Astrocyte (in vitro differentiated cells and primary cell): ENCODE data around the gene PHF21B. TPM values are rescaled to one million over a fixed set of nuclear protein-coding genes. Genes with fewer than 3 reads are reported as not detected.

Source experiments
- DNase-seq: peaks from one replicate; pipeline ENCODE4 v3.0.0-alpha.2; 2010; ENCODE audit warnings: low read depth
- FAIRE-seq: peaks from 2 replicates; lab custom pipeline; 2011; peaks lifted over from hg19 to GRCh38; lab: Jason Lieb, UNC
- H2AFZ ChIP-seq: 2 replicates; pipeline ENCODE4 v1.6.0; 2012; ENCODE audit warnings: low read depth, low read length, inconsistent platforms
- H3K27ac ChIP-seq: 2 replicates; pipeline ENCODE4 v1.5.1; 2011; ENCODE audit warnings: low read depth, low read length, inconsistent platforms
- H3K27me3 ChIP-seq: 2 replicates; pipeline ENCODE4 v1.6.0; 2011; ENCODE audit warnings: low read length, inconsistent platforms; ENCODE audit not compliant: insufficient read depth
- H3K36me3 ChIP-seq: 2 replicates; pipeline ENCODE4 v1.5.1; 2011; ENCODE audit warnings: low read length, inconsistent platforms; ENCODE audit not compliant: insufficient read depth
- H3K4me1 ChIP-seq: 2 replicates; pipeline ENCODE4 v1.5.1; 2011; ENCODE audit warnings: low read length, inconsistent platforms; ENCODE audit not compliant: insufficient read depth
- H3K4me2 ChIP-seq: 2 replicates; pipeline ENCODE4 v1.6.0; 2012; ENCODE audit warnings: low read length, inconsistent platforms
- H3K4me3 ChIP-seq: 2 replicates; pipeline ENCODE4 v1.5.1; 2011; ENCODE audit warnings: low read depth, mild to moderate bottlenecking, low read length, inconsistent platforms; ENCODE audit not compliant: insufficient read depth
- H3K79me2 ChIP-seq: 2 replicates; pipeline ENCODE4 v1.6.0; 2012; ENCODE audit warnings: mild to moderate bottlenecking, low read length, inconsistent platforms; ENCODE audit not compliant: insufficient read depth
- H3K9ac ChIP-seq: 2 replicates; pipeline ENCODE4 v1.6.0; 2012; ENCODE audit warnings: mild to moderate bottlenecking, low read length, inconsistent platforms
- H3K9me3 ChIP-seq: 2 replicates; pipeline ENCODE4 v1.5.1; 2012; ENCODE audit warnings: low read depth, mild to moderate bottlenecking, low read length, inconsistent platforms; ENCODE audit not compliant: insufficient read depth
- H4K20me1 ChIP-seq: 2 replicates; pipeline ENCODE4 v1.6.0; 2012; ENCODE audit warnings: low read length, inconsistent platforms; ENCODE audit not compliant: insufficient read depth
- H3K27ac Mint-ChIP-seq: one replicate; pipeline ENCODE4 v1.8.0; 2021; ENCODE audit warnings: mild to moderate bottlenecking, mixed read lengths; ENCODE audit not compliant: unreplicated experiment
- H3K27me3 Mint-ChIP-seq: one replicate; pipeline ENCODE4 v1.8.0; 2021; ENCODE audit warnings: low read depth, mixed read lengths; ENCODE audit not compliant: unreplicated experiment
- H3K36me3 Mint-ChIP-seq: one replicate; pipeline ENCODE4 v1.8.0; 2021; ENCODE audit warnings: low read depth, mixed read lengths; ENCODE audit not compliant: unreplicated experiment
- H3K4me1 Mint-ChIP-seq: one replicate; pipeline ENCODE4 v1.8.0; 2021; ENCODE audit warnings: low read depth, mixed read lengths; ENCODE audit not compliant: unreplicated experiment
- H3K4me3 Mint-ChIP-seq: one replicate; pipeline ENCODE4 v1.8.0; 2021; ENCODE audit warnings: mild to moderate bottlenecking, moderate library complexity, mixed read lengths; ENCODE audit not compliant: unreplicated experiment
- H3K9me3 Mint-ChIP-seq: one replicate; pipeline ENCODE4 v1.8.0; 2021; ENCODE audit warnings: mild to moderate bottlenecking, mixed read lengths; ENCODE audit not compliant: unreplicated experiment
- EZH2 ChIP-seq: IDR thresholded peaks from 2 replicates; pipeline ENCODE4 v1.6.1; 2012; ENCODE audit warnings: mild to moderate bottlenecking, low read length, inconsistent platforms; ENCODE audit not compliant: insufficient read depth
- total RNA-seq: library from RNA; stranded (reverse); gene quantifications from 2 replicates; pipeline ENCODE4 v1.2.1, GENCODE V29; 2021
- TF ChIP-seq, protein P1 (sequence below): IDR thresholded peaks from 2 replicates; pipeline ENCODE4 v1.5.1; 2011; ENCODE audit warnings: low read depth, mild to moderate bottlenecking, inconsistent platforms, low read length, moderate library complexity; ENCODE audit not compliant: insufficient read depth

PHF21B gene
- total RNA-seq, 1 donor from 2014 or later: 6.3 TPM

DNA sequence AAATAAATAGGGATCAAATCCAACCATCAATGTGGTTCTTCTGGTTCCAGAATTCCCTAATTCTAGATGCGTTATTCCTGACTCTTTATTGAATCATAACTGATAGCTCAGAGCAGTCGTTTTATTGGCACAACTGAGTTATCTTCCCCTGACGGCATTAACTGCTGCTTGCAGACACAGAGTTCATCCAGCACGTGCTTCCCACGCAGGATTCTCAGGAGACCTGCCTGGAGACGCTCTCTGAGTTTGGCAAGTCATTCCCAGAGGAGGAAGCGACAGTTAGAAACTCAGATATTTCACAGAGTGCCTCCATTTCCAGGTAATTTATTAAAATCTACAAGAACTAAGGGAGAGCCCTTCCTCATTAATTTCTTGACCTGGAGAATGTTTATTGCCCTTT is 35.4 kb upstream of the PHF21B start:
- Mint-ChIP-seq H3K4me3 (no peak overlapping the region), H3K27me3 (peaks cover 49% of the 10 kb centered on the region), H3K4me1 (no peaks in the 10 kb centered on the region), H3K36me3 (peaks cover 2% of the 10 kb centered on the region), H3K27ac (no peak overlapping the region), H3K9me3 (peaks cover 8% of the 10 kb centered on the region)
- no peaks in the 10 kb centered on the region for H4K20me1 ChIP-seq
- H3K4me3 ChIP-seq: no peak overlapping the region
- no peak overlapping the region for H3K4me2 ChIP-seq
- no peak overlapping the region for H2AFZ ChIP-seq
- H3K79me2 ChIP-seq: no peaks in the 10 kb centered on the region
- H3K27me3 ChIP-seq: peaks cover 23% of the 10 kb centered on the region
- TF ChIP-seq EZH2: no peak
- TF ChIP-seq, protein P1, sequence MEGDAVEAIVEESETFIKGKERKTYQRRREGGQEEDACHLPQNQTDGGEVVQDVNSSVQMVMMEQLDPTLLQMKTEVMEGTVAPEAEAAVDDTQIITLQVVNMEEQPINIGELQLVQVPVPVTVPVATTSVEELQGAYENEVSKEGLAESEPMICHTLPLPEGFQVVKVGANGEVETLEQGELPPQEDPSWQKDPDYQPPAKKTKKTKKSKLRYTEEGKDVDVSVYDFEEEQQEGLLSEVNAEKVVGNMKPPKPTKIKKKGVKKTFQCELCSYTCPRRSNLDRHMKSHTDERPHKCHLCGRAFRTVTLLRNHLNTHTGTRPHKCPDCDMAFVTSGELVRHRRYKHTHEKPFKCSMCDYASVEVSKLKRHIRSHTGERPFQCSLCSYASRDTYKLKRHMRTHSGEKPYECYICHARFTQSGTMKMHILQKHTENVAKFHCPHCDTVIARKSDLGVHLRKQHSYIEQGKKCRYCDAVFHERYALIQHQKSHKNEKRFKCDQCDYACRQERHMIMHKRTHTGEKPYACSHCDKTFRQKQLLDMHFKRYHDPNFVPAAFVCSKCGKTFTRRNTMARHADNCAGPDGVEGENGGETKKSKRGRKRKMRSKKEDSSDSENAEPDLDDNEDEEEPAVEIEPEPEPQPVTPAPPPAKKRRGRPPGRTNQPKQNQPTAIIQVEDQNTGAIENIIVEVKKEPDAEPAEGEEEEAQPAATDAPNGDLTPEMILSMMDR: no peak
- H3K9ac ChIP-seq: no peak overlapping the region
- H3K4me1 ChIP-seq: no peaks in the 10 kb centered on the region
- no peaks in the 10 kb centered on the region for H3K36me3 ChIP-seq
- FAIRE-seq (no peak), DNase-seq (no peak)
- no peaks in the 10 kb centered on the region for H3K9me3 ChIP-seq
- H3K27ac ChIP-seq: no peak overlapping the region

DNA sequence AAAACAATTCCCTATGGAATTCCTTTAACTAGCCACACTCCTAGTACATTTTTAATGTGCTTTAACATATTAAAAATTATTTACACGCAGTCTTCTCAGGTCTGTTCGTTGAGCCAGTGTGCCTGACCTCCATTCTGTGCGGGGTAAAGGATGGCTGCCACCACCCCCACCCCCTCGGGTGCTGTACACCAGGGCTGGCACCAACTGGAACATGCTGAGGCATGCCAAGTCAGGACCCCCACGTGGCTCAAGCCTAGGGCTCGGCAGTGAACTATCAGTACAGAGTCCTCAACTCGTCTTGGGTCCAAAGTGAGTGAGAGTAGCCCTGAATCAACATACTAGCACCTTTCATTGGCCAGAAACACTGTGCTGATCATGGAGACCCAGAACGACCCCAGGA is 32.5 kb upstream of the PHF21B start:
- H3K27ac Mint-ChIP-seq: no peak overlapping the region
- TF ChIP-seq, protein P1: no peak
- TF ChIP-seq EZH2: no peak

GRCh38 chr22:45039133-45039532 is 29.3 kb upstream of the PHF21B start:
- Mint-ChIP-seq H3K4me1 (no peaks in the 10 kb centered on the region), H3K27me3 (peaks cover 61% of the 10 kb centered on the region), H3K27ac (no peak overlapping the region), H3K4me3 (no peak overlapping the region), H3K36me3 (no peaks in the 10 kb centered on the region), H3K9me3 (peaks cover 14% of the 10 kb centered on the region)
- H3K36me3 ChIP-seq: no peaks in the 10 kb centered on the region
- H4K20me1 ChIP-seq: no peaks in the 10 kb centered on the region
- FAIRE-seq: no peak
- no peaks in the 10 kb centered on the region for H3K9me3 ChIP-seq
- H3K9ac ChIP-seq: no peak overlapping the region
- no peak overlapping the region for H3K4me3 ChIP-seq
- no peaks in the 10 kb centered on the region for H3K79me2 ChIP-seq
- no peak overlapping the region for H3K4me2 ChIP-seq
- H3K4me1 ChIP-seq: no peaks in the 10 kb centered on the region
- H2AFZ ChIP-seq: no peak overlapping the region
- H3K27ac ChIP-seq: no peak overlapping the region
- no peak for DNase-seq
- peaks cover 13% of the 10 kb centered on the region for H3K27me3 ChIP-seq
- TF ChIP-seq, protein P1: no peak
- no peak for TF ChIP-seq EZH2

More for the DNA sequence above, 32.5 kb upstream of the PHF21B start:
- Histone ChIP-seq H3K9ac (no peak overlapping the region), H2AFZ (no peak overlapping the region), H3K79me2 (no peaks in the 10 kb centered on the region), H3K4me3 (no peak overlapping the region), H3K36me3 (no peaks in the 10 kb centered on the region), H3K9me3 (no peaks in the 10 kb centered on the region), H4K20me1 (no peaks in the 10 kb centered on the region), H3K4me2 (no peak overlapping the region), H3K27me3 (peaks cover 1% of the 10 kb centered on the region), H3K27ac (no peak overlapping the region), H3K4me1 (no peaks in the 10 kb centered on the region)
- no peak for FAIRE-seq
- DNase-seq: no peak
- peaks cover 16% of the 10 kb centered on the region for H3K9me3 Mint-ChIP-seq
- H3K36me3 Mint-ChIP-seq: peaks cover 2% of the 10 kb centered on the region
- H3K27me3 Mint-ChIP-seq: peaks cover 49% of the 10 kb centered on the region
- H3K4me3 Mint-ChIP-seq: no peak overlapping the region
- H3K4me1 Mint-ChIP-seq: no peaks in the 10 kb centered on the region
